NCI-H460 (cell line): ENCODE measurements around the gene FAM110D. TPM values are rescaled to one million over a fixed set of nuclear protein-coding genes. Genes with fewer than 3 reads are reported as not detected.

Experiments used
- total RNA-seq: library from RNA; depleted of rRNA; stranded (reverse); fragments of >200 nt; shearing (Covaris generic); gene quantifications from 2 replicates; pipeline ENCODE4 v1.2.3, GENCODE V29; 2014; rRNA removed

Gene FAM110D
- total RNA-seq, 1 experiment from 2014 or later: not detected

Other genes with a start within 250 kb of the FAM110D start
- 9.8 and 10.5 TPM in 2 replicates for gene PAFAH2, start 161.0 kb upstream of the FAM110D start, total RNA-seq
- 0.05 TPM in 1 of 2 replicates, not detected in the other for gene EXTL1, start 137.3 kb upstream of the FAM110D start, total RNA-seq
- gene SLC30A2, start 113.0 kb upstream of the FAM110D start, total RNA-seq: not detected in 2 replicates
- gene TRIM63, start 91.4 kb upstream of the FAM110D start, total RNA-seq: not detected in 2 replicates
- gene PDIK1L, start 47.3 kb upstream of the FAM110D start, total RNA-seq: 7.6 and 7.9 TPM in 2 replicates
- gene C1orf232, start 9.9 kb downstream of the FAM110D start, total RNA-seq: not detected in 2 replicates
- gene ZNF593, start 10.8 kb downstream of the FAM110D start, total RNA-seq: 39.1 and 50.8 TPM in 2 replicates
- gene ZNF593OS, start 12.8 kb downstream of the FAM110D start, total RNA-seq: not detected in 2 replicates
- 0.52 and 0.92 TPM in 2 replicates for gene CNKSR1, start 18.4 kb downstream of the FAM110D start, total RNA-seq
- not detected in 2 replicates for gene CATSPER4, start 31.5 kb downstream of the FAM110D start, total RNA-seq
- gene CEP85, start 75.1 kb downstream of the FAM110D start, total RNA-seq: 32.3 and 36.8 TPM in 2 replicates
- 36.5 and 42.7 TPM in 2 replicates for gene SH3BGRL3, start 121.0 kb downstream of the FAM110D start, total RNA-seq
- 3.9 and 4.2 TPM in 2 replicates for gene UBXN11, start 147.6 kb downstream of the FAM110D start, total RNA-seq
- gene CD52, start 158.9 kb downstream of the FAM110D start, total RNA-seq: not detected in 2 replicates
- 0.20 TPM in 1 of 2 replicates, not detected in the other for gene CRYBG2, start 195.1 kb downstream of the FAM110D start, total RNA-seq
- gene ZNF683, start 213.7 kb downstream of the FAM110D start, total RNA-seq: not detected in 2 replicates